Mesenteric fat pad (tissue), 1 donor: ENCODE results near the gene ZNF575. TPM values are rescaled to one million over a fixed set of nuclear protein-coding genes. Genes with fewer than 3 reads are reported as not detected.
"Not testable (repeated sequence)": the region's sequence is repeated elsewhere in the genome, so short reads cannot be mapped to it uniquely, and the experiment has no call there.

ENCODE experiments used
- DNase-seq: peaks from one replicate; pipeline ENCODE4 v3.0.0-alpha.2; 2020; ENCODE audit warnings: low spot score
- total RNA-seq: library from RNA; stranded (reverse); fragmentation: NEBNext Ultra II Directional; extraction: Animal tissue kit (Norgen Biotek cat#: 25700); gene quantifications from one replicate; pipeline ENCODE4 v1.2.1, GENCODE V29; 2021
- donor health status: DM: yes; HTN: yes; CAD: no.

The ZNF575 gene
- total RNA-seq, 1 donor from 2014 or later: 1.7 TPM

DNA sequence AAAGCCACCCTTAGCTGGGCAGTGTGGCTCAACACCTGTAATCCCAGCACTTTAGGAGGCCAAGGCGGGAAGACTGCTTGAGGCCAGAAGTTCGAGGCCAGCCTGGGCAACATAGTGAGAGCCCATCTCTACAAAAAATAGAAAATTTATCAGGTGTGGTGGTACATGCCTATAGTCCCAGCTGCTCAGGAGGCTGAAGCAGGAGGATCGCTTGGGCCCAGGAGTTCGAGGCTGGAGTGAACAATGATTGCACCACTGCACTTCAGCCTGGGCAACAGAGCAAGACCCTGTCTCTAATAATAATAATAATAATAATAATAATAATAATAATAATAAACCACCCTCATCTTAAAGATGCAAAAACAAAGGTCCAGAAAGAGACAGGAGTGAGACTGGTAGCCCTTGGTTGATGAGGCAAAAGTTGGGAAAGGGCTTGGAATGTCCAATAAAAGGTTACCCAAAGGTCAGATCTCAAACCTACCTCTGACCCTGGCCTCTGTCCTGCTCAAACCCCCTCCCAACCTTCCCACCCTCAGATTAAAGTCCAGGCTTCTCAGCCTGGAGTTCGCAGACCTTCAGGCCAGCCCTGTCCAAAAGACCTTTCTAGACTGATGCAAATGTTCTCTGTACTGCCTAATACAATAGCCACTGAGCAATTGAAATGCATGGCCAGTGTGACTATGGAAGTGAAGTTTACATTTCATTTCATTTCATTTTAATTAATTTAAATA, 9.1 kb downstream of the ZNF575 start:
- no peak for DNase-seq

- DNase-seq: no peak
Observed at GRCh38 chr19:43544077-43544476, 11.1 kb downstream of the ZNF575 start.

DNA sequence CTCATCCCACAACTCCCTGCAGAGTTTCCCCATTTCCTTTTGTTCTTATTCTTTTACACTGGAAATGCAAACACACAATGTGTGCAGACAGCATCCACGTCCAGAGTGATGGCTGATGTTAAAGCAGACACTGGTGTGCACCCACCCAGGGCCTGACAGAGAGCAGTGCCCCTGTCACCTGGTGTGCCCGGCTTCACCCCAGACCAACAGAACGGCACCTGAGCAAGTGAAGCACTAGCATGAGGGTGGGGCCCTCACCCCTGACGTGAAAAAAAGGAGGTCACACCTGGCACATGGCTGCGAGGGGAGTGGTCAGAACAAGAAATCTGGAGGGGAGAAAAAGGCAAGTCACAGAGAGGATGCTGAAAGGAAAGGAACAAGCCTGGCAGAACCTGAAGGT, 12.3 kb downstream of the ZNF575 start:
- DNase-seq: no peak

GRCh38 chr19:43545981-43546380, 13.0 kb downstream of the ZNF575 start:
- DNase-seq: no peak

DNA sequence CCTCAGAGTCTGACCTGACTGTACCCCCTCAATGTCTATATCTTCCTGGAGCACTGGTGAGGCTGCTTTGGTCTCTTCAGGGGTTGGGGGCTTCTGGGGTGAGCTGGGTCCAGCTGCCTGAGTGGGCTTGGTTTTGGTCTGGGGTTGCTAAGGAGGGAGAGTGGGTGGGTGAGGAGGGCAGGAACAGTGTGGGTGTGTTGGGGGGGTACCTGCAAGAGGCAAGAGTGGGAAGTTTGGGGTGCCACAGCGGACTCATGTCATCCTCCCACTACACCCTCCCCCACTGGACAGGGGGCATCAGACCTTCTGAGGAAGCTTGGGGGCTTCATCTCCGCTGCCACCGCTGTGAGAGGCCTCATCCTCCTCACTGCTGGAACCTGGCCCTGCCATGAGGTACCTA, 13.6 kb downstream of the ZNF575 start:
- no peak for DNase-seq

DNA sequence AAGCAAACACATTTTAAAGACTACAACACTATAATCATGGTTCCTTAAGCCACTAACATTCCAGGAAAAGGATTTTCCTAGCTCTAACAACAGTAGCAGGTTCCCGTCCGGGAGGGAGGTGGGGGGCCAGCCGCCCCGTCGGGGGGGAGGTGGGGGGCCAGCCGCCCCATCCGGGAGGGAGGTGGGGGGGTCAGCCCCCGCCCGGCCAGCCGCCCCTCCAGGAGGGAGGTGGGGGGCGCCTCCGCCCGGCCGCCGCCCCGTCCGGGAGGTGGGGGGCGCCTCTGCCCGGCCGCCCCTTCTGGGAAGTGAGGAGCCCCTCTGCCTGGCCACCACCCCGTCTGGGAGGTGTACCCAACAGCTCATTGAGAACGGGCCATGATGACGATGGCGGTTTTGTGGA, 14.9 kb downstream of the ZNF575 start:
- not testable (repeated sequence) for DNase-seq

- DNase-seq: no peak
Observed at GRCh38 chr19:43548706-43549105, 15.7 kb downstream of the ZNF575 start.

GRCh38 chr19:43551399-43552197, 18.6 kb downstream of the ZNF575 start:
- no peak for DNase-seq

- no peak for DNase-seq
Observed at GRCh38 chr19:43552198-43552450, 19.1 kb downstream of the ZNF575 start.

DNA sequence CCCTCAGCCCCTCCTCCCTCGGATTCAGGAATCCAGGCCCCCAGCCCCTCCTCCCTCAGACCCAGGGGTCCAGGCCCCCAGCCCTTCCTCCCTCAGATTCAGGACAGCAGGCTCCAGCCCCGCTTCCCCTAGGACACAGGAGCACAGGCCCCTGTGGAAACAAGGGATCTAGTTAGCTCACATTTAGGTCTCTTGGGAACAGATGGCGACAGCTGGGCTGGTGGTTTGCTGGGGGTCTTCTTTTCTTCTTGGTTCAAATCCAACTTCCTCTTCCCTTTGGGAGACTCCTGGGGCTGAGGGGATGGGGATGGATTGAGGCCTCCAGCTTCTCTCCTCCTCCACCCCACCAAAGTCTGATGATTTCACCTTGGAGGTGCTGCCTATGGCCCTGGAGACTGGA, 19.6 kb downstream of the ZNF575 start:
- no peak for DNase-seq

GRCh38 chr19:43553656-43554055, 20.7 kb downstream of the ZNF575 start:
- no peak for DNase-seq

DNA sequence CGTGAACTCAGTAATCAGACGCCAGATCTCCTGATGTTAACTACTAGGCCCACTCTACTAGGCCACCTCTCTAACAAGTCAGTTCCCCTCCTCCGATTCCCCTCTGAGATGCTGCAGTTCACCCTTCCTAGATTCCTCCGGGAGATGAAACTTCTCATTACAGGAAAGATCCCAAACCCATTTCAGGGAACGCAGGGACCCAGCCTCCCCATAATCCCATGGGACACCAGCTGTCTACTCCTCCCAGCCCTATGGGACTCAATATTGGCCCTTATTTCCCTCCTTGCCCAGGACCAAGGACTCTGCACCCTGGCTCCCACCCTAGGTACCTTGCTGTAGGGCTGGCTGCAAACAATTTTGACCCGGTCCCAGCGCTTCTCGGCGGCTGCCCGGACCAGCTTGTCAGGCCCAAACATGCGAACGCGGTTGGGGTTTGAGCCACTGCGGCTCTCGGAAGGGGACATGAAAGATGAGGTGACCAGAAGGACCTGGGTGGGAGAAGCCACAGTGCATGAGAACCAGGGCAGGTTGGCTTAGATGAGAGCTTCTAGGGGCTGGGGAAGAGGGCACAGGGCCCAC, 21.4 kb downstream of the ZNF575 start:
- DNase-seq: no peak

- no peak for DNase-seq
Observed at GRCh38 chr19:43555185-43555770, 22.3 kb downstream of the ZNF575 start.

- no peak for DNase-seq
Observed at GRCh38 chr19:43560687-43561086, 27.7 kb downstream of the ZNF575 start.

DNA sequence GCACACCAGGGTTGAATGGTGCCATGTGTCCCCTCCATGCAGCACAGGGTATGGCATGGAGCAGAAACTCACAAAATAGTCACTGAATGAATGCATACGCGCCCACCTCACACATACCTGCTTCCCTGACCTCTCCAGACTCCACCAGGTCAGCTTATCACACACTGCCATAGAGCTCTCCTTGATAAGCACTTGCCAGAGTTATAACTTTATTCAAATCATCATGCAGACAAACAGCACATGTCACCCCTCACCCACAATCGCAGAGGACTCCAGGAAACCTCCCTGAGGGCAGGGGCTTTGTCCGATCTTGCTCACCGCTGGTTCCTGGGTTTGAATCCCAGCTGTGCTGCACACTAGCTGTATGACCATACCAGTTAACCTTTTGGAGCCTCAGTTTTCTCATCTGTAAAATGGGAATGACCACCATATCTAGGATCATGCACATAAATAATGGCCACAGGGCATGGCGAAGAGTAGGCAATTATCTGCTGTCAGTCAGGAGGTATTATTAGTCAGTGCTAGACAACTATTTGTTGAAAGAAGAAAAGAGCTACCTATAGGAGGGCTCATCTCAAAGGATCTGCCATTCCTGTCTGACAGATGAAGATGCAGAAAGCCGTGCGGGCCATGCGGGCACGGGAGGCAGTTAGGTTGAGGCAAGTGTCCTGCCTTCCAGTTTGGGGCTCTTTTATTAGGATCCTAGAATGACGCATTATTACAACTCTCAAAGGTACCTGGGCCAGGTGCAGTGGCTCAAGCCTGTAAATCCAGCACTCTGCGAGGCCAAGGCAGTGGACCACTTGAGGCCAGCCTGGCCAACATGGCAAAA, 28.4 kb downstream of the ZNF575 start:
- DNase-seq: no peak

GRCh38 chr19:43562226-43562697, 29.3 kb downstream of the ZNF575 start:
- no peak for DNase-seq

DNA sequence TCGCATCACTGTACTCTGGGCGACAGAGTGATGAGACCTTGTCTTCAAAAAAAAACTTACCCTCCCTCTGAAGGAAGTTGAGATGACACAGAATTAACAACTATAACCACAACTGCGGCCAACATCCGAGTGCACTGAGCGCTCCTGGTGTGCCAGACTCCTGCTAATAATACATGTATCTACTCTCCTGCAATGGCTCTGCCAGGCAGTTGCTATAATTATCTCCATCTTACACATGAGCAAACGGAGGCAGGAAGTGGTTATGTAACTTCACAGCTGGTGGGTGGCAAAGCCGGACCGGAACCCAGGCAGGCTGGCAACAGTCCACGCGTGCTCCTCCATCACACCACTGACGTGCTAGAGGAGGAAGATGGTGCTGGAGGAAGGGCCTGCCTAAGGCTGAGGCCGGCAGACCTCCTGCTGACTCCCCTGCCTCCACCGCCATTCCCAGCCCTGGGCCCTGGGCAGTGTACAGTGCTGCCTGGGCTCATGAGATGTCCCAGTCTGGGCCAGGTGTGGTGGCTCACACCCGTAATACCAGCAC, 29.8 kb downstream of the ZNF575 start:
- no peak for DNase-seq

GRCh38 chr19:43563816-43564457, 30.9 kb downstream of the ZNF575 start:
- no peak for DNase-seq

- DNase-seq: no peak
Observed at GRCh38 chr19:43564800-43565199, 31.8 kb downstream of the ZNF575 start.

GRCh38 chr19:43569657-43570056, 36.7 kb downstream of the ZNF575 start:
- no peak for DNase-seq
